ENCODE measurements around the gene DYNLRB1. TPM values are rescaled to one million over a fixed set of nuclear protein-coding genes. Genes with fewer than 3 reads are reported as not detected.

Gene DYNLRB1
- total and polyA plus RNA-seq, 2 of the 13 experiments (the other 11 are each of a cell fraction or from before 2014, with no cell fraction given) = 140 to 244 TPM

DNA sequence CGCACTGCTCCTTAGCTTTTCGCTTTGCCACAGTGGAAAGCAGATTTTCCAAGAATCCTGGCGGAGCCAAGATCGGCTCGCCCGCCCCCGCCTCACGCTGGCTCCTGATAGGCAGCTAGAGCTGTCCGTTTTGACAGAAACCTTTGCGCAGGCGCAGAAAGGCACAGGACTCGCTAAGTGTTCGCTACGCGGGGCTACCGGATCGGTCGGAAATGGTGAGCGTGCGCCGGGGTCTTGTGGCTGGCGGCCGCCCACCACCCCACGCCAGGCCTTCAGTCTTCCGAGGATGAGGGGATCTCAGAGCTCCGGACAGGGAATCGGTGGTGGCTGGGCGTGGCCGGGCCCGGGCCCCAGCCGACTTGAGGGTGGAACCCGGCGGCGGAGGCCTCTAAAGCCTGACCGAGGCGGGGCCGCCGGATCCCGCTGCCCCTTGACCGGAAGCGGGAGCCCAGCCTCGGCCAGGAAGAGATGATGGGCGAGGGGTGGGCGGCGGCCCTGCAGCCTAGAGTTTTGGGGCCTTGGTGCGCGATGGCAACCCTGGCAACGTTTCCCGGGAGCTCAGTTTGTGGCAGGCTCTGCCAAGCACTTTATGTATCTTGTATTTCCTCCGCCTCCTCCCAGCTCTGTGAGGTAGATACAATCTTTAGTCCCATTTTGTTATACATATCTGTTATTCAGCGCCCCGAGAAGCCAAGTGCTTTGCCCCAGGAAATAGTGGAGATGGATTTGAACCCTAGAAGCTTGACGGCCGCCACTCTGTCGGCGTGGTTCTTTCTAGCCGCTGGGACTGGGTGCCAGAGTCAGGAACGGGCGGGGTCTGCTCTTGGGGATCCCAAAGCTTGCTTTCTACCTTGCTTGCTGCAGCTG is at the start of gene DYNLRB1 (continued):
- TF ChIP-seq, protein P1, sequence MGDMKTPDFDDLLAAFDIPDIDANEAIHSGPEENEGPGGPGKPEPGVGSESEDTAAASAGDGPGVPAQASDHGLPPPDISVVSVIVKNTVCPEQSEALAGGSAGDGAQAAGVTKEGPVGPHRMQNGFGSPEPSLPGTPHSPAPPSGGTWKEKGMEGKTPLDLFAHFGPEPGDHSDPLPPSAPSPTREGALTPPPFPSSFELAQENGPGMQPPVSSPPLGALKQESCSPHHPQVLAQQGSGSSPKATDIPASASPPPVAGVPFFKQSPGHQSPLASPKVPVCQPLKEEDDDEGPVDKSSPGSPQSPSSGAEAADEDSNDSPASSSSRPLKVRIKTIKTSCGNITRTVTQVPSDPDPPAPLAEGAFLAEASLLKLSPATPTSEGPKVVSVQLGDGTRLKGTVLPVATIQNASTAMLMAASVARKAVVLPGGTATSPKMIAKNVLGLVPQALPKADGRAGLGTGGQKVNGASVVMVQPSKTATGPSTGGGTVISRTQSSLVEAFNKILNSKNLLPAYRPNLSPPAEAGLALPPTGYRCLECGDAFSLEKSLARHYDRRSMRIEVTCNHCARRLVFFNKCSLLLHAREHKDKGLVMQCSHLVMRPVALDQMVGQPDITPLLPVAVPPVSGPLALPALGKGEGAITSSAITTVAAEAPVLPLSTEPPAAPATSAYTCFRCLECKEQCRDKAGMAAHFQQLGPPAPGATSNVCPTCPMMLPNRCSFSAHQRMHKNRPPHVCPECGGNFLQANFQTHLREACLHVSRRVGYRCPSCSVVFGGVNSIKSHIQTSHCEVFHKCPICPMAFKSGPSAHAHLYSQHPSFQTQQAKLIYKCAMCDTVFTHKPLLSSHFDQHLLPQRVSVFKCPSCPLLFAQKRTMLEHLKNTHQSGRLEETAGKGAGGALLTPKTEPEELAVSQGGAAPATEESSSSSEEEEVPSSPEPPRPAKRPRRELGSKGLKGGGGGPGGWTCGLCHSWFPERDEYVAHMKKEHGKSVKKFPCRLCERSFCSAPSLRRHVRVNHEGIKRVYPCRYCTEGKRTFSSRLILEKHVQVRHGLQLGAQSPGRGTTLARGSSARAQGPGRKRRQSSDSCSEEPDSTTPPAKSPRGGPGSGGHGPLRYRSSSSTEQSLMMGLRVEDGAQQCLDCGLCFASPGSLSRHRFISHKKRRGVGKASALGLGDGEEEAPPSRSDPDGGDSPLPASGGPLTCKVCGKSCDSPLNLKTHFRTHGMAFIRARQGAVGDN (CRISPR knock-in tag; IDR thresholded peaks at IDR 0.05) = peak; percentile 95
- TF ChIP-seq CC2D1A (CRISPR knock-in tag; IDR thresholded peaks at IDR 0.05) (no peak), ZBTB38 (CRISPR knock-in tag; IDR thresholded peaks at IDR 0.05) (peak; percentile 76; the same call in 1 of the 2 replicates), PHF8 (CRISPR knock-in tag; IDR thresholded peaks at IDR 0.05) (peak; percentile 100), FOSL2 (CRISPR knock-in tag; IDR thresholded peaks at IDR 0.05) (peak; percentile 66), ZNF552 (CRISPR knock-in tag; IDR thresholded peaks at IDR 0.05; ENCODE audit: borderline replicate concordance) (peak; percentile 69), TEAD3 (CRISPR knock-in tag; optimal IDR thresholded peaks at IDR 0.05; ENCODE audit: borderline replicate concordance) (peak; percentile 71), ATAD3A (CRISPR knock-in tag; IDR thresholded peaks at IDR 0.05) (0 out of 2 replicates have a peak, but pooled peaks have one; percentile 56), NPAS2 (CRISPR knock-in tag; IDR thresholded peaks at IDR 0.05; ENCODE audit: borderline replicate concordance) (no peak), SETDB1 (CRISPR knock-in tag; IDR thresholded peaks at IDR 0.05; ENCODE audit: borderline replicate concordance) (no peak), SMAD3 (CRISPR knock-in tag; IDR thresholded peaks at IDR 0.05) (no peak; the same call in none of the 2 replicates), YEATS2 (CRISPR knock-in tag; IDR thresholded peaks at IDR 0.05; ENCODE audit: borderline replicate concordance) (peak; percentile 96; the same call in 1 of the 2 replicates), SAFB2 (CRISPR knock-in tag; IDR thresholded peaks at IDR 0.05; ENCODE audit: borderline replicate concordance, low read depth) (peak; percentile 91; the same call in 1 of the 2 replicates)
- TF ChIP-seq, protein P2, sequence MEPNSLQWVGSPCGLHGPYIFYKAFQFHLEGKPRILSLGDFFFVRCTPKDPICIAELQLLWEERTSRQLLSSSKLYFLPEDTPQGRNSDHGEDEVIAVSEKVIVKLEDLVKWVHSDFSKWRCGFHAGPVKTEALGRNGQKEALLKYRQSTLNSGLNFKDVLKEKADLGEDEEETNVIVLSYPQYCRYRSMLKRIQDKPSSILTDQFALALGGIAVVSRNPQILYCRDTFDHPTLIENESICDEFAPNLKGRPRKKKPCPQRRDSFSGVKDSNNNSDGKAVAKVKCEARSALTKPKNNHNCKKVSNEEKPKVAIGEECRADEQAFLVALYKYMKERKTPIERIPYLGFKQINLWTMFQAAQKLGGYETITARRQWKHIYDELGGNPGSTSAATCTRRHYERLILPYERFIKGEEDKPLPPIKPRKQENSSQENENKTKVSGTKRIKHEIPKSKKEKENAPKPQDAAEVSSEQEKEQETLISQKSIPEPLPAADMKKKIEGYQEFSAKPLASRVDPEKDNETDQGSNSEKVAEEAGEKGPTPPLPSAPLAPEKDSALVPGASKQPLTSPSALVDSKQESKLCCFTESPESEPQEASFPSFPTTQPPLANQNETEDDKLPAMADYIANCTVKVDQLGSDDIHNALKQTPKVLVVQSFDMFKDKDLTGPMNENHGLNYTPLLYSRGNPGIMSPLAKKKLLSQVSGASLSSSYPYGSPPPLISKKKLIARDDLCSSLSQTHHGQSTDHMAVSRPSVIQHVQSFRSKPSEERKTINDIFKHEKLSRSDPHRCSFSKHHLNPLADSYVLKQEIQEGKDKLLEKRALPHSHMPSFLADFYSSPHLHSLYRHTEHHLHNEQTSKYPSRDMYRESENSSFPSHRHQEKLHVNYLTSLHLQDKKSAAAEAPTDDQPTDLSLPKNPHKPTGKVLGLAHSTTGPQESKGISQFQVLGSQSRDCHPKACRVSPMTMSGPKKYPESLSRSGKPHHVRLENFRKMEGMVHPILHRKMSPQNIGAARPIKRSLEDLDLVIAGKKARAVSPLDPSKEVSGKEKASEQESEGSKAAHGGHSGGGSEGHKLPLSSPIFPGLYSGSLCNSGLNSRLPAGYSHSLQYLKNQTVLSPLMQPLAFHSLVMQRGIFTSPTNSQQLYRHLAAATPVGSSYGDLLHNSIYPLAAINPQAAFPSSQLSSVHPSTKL (CRISPR knock-in tag; IDR thresholded peaks at IDR 0.05) = peak; percentile 73
- TF ChIP-seq, protein P3, sequence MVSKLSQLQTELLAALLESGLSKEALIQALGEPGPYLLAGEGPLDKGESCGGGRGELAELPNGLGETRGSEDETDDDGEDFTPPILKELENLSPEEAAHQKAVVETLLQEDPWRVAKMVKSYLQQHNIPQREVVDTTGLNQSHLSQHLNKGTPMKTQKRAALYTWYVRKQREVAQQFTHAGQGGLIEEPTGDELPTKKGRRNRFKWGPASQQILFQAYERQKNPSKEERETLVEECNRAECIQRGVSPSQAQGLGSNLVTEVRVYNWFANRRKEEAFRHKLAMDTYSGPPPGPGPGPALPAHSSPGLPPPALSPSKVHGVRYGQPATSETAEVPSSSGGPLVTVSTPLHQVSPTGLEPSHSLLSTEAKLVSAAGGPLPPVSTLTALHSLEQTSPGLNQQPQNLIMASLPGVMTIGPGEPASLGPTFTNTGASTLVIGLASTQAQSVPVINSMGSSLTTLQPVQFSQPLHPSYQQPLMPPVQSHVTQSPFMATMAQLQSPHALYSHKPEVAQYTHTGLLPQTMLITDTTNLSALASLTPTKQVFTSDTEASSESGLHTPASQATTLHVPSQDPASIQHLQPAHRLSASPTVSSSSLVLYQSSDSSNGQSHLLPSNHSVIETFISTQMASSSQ (IDR thresholded peaks at IDR 0.05; ENCODE audit: low read depth) = no peak
- TF ChIP-seq, protein P3 (CRISPR knock-in tag; IDR thresholded peaks at IDR 0.05; ENCODE audit: borderline replicate concordance) = no peak; the same call in 1 of the 2 replicates

Measured in HepG2 (cell line).